Thymus (tissue), 11 donors: ENCODE results near the gene NRROS. TPM values are rescaled to one million over a fixed set of nuclear protein-coding genes. Genes with fewer than 3 reads are reported as not detected.

ENCODE experiments used
- DNase-seq, 9 donors: peaks; one replicate each; pipeline ENCODE4 v3.0.0-alpha.2; 2013; ENCODE audit warnings: low spot score in 9 of 9, low read depth in 6 of 9, missing footprints in 1 of 9
- H3K27ac ChIP-seq, 2 donors: one replicate each; pipeline ENCODE4 v1.5.1; 2013; ENCODE audit warnings: control low read depth in 1 of 2, low read depth in 1 of 2, low read length in 1 of 2, mild to moderate bottlenecking in 1 of 2, moderate library complexity in 1 of 2
- H3K27me3 ChIP-seq, 2 donors: one replicate each; pipeline ENCODE4 v1.5.1; 2013; ENCODE audit warnings: low read length in 1 of 2; ENCODE audit not compliant: control insufficient read depth in 2 of 2, insufficient read depth in 1 of 2
- H3K36me3 ChIP-seq, 2 donors: one replicate each; pipeline ENCODE4 v1.5.1; 2013; ENCODE audit warnings: low read length in 1 of 2, mild to moderate bottlenecking in 1 of 2, moderate library complexity in 1 of 2; ENCODE audit not compliant: control insufficient read depth in 2 of 2, insufficient read depth in 2 of 2
- H3K4me1 ChIP-seq, 2 donors: one replicate each; pipeline ENCODE4 v1.5.1; 2013; ENCODE audit warnings: low read length in 2 of 2; ENCODE audit not compliant: control insufficient read depth in 2 of 2, insufficient read depth in 2 of 2
- H3K4me3 ChIP-seq, 2 donors: one replicate each; pipeline ENCODE4 v1.5.1; 2013; ENCODE audit warnings: low read length in 2 of 2, control low read depth in 1 of 2, mild to moderate bottlenecking in 1 of 2
- H3K9me3 ChIP-seq, 2 donors: one replicate each; pipeline ENCODE4 v1.5.1; 2013; ENCODE audit warnings: low read length in 1 of 2, mild to moderate bottlenecking in 1 of 2; ENCODE audit not compliant: control insufficient read depth in 2 of 2, insufficient read depth in 1 of 2
- WGBS: extraction: QIAGEN DNeasy Blood & Tissue Kit; methylation state at CpG from one replicate; pipeline ENCODE4 v1.1.7; 2013; 5-methylcytosine and 5-hydroxymethylcytosine counted together
- polyA plus RNA-seq: library from polyadenylated mRNA; stranded (reverse); fragments of 200-250 nt; gene quantifications from one replicate; pipeline ENCODE4 v1.2.3, GENCODE V29; 2013
- total RNA-seq: library from RNA; stranded (reverse); fragments of 120-200 nt; gene quantifications from one replicate; pipeline ENCODE4 v1.2.4, GENCODE V29; 2013
- donor health status: healthy.

NRROS gene
- total and polyA plus RNA-seq, 2 donors, result 5.2 to 6.3 TPM

DNA sequence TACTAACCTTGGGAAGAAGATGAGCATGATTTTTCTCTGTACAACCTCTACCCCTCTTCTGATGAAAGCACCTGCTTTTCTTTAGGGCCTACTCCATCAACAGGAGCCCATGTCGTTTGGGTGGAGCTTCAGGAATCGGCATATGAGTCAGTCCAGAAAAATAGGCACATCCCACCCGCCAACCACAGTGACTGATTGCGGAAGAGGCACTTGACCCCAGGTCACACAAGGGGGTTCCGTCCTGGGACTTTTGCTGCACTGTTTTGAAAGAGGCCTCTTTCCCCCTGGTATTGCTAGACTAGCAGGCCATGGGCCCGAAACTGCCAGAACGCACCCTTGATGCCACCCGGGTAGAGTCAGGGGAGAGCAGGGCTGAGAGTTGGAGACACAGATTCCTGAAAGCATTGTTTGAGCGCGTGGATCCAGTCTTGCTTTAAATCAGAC, 19.3 kb upstream of the NRROS start:
- Histone ChIP-seq H3K27me3 (no peaks in the 10 kb centered on the region), H3K27ac (peak overlapping the region in 1 of 2 donors; percentile 74), H3K4me3 (no peak overlapping the region), H3K9me3 (no peaks in the 10 kb centered on the region), H3K36me3 (no peaks in the 10 kb centered on the region), H3K4me1 (peaks cover 11 to 52% of the 10 kb centered on the region in 2 donors)
- 90% methylated on average over 10 of the region's 10 CpGs for WGBS
- peak in 1 of 9 donors; percentile 39 for DNase-seq

- H3K36me3 ChIP-seq, result no peaks in the 10 kb centered on the region
- WGBS, result 83% methylated on average over 2 of the region's 2 CpGs
- H3K27me3 ChIP-seq, result no peaks in the 10 kb centered on the region
- no peak overlapping the region for H3K4me3 ChIP-seq
- no peaks in the 10 kb centered on the region for H3K9me3 ChIP-seq
- no peak for DNase-seq
- H3K27ac ChIP-seq, result no peak overlapping the region
- H3K4me1 ChIP-seq, result peaks cover 11 to 57% of the 10 kb centered on the region in 2 donors
Measured at GRCh38 chr3:196620684-196621083, 18.8 kb upstream of the NRROS start.

DNA sequence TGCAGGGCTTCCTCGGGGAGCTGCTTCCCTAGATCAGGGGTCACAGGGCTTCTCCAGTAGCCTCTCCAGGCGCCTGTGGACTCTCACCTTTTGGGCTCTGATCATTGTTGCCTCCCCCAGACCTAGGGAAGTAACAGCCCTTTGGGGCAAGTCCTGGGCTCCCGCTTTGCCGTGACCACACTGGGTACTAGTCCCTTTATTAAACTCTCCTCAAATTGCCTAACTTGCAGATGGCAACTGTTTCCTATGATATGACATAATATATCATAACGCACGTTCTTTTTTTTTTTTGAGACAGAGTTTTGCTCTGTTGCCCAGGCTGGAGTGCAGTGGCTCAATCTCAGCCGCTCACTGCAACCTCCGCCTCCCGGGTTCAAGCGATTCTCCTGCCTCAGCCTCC, 17.9 kb upstream of the NRROS start:
- H3K9me3 ChIP-seq, result no peaks in the 10 kb centered on the region
- H3K27ac ChIP-seq, result no peak overlapping the region
- H3K4me1 ChIP-seq, result peaks cover 11 to 63% of the 10 kb centered on the region in 2 donors
- no peaks in the 10 kb centered on the region for H3K36me3 ChIP-seq
- H3K4me3 ChIP-seq, result no peak overlapping the region
- no peaks in the 10 kb centered on the region for H3K27me3 ChIP-seq
- no peak for DNase-seq
- WGBS, result 97% methylated on average over 10 of the region's 10 CpGs

GRCh38 chr3:196624067-196624790, 15.3 kb upstream of the NRROS start:
- no peaks in the 10 kb centered on the region for H3K36me3 ChIP-seq
- H3K4me3 ChIP-seq, result peak overlapping the region; percentile 8 to 25
- peaks cover 11 to 69% of the 10 kb centered on the region in 2 donors for H3K4me1 ChIP-seq
- no peaks in the 10 kb centered on the region for H3K27me3 ChIP-seq
- H3K9me3 ChIP-seq, result no peaks in the 10 kb centered on the region
- 24% methylated on average over 12 of the region's 12 CpGs for WGBS
- DNase-seq, result peak in 2 of 9 donors; percentile 66 to 82
- H3K27ac ChIP-seq, result peak overlapping the region; percentile 75 to 82

DNA sequence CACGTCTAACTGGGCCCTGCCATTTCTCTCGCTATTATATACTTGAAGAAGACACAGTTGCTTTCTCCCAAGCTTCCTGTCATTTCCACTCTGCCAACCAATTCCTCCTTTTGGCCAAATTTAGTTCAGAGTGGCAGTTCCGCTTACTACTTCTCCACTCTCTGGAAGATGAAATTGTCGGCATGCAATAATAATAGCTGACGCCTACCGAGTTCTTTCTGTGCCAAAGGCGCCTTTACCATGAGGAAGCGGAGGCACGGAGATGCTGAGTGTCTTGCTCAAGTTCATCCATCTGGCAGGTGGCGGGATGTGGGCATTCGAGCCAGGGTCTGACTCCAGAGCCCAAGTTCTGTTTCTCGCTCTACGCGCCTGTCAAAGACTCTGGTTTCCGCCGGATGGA, 14.6 kb upstream of the NRROS start:
- Histone ChIP-seq H3K4me1 (peaks cover 12 to 71% of the 10 kb centered on the region in 2 donors), H3K4me3 (no peak overlapping the region), H3K27ac (peak overlapping the region; percentile 75 to 82), H3K9me3 (no peaks in the 10 kb centered on the region), H3K27me3 (no peaks in the 10 kb centered on the region), H3K36me3 (no peaks in the 10 kb centered on the region)
- no peak for DNase-seq
- WGBS, result 90% methylated on average over 16 of the region's 16 CpGs

GRCh38 chr3:196625331-196625730, 14.2 kb upstream of the NRROS start:
- DNase-seq, result no peak
- no peaks in the 10 kb centered on the region for H3K9me3 ChIP-seq
- H3K27ac ChIP-seq, result peak overlapping the region in 1 of 2 donors; percentile 82
- H3K4me3 ChIP-seq, result no peak overlapping the region
- WGBS, result 96% methylated on average over 6 of the region's 6 CpGs
- H3K36me3 ChIP-seq, result no peaks in the 10 kb centered on the region
- H3K27me3 ChIP-seq, result no peaks in the 10 kb centered on the region
- peaks cover 15 to 71% of the 10 kb centered on the region in 2 donors for H3K4me1 ChIP-seq

GRCh38 chr3:196627918-196628231, 11.6 kb upstream of the NRROS start:
- H3K27me3 ChIP-seq, result no peaks in the 10 kb centered on the region
- no peaks in the 10 kb centered on the region for H3K36me3 ChIP-seq
- H3K4me3 ChIP-seq, result no peak overlapping the region
- 97% methylated on average over 8 of the region's 8 CpGs for WGBS
- no peak overlapping the region for H3K27ac ChIP-seq
- H3K4me1 ChIP-seq, result peaks cover 27 to 79% of the 10 kb centered on the region in 2 donors
- H3K9me3 ChIP-seq, result no peaks in the 10 kb centered on the region
- DNase-seq, result no peak

GRCh38 chr3:196629228-196629627, 10.3 kb upstream of the NRROS start:
- Histone ChIP-seq H3K4me1 (peaks cover 29 to 82% of the 10 kb centered on the region in 2 donors), H3K27ac (peak overlapping the region in 1 of 2 donors; percentile 98)
- DNase-seq, result no peak

GRCh38 chr3:196631682-196632045, 7.8 kb upstream of the NRROS start:
- Histone ChIP-seq H3K4me3 (peak overlapping the region; percentile 51 to 72), H3K9me3 (peaks cover 0 to 4% of the 10 kb centered on the region in 2 donors), H3K27ac (peak overlapping the region; percentile 92 to 98), H3K27me3 (no peaks in the 10 kb centered on the region), H3K36me3 (no peaks in the 10 kb centered on the region), H3K4me1 (peaks cover 30 to 82% of the 10 kb centered on the region in 2 donors)
- 2% methylated on average over 5 of the region's 5 CpGs for WGBS
- peak in 1 of 9 donors; percentile 58 for DNase-seq

More at GRCh38 chr3:196629228-196629627, 10.3 kb upstream of the NRROS start:
- Histone ChIP-seq H3K27me3 (no peaks in the 10 kb centered on the region), H3K4me3 (no peak overlapping the region), H3K36me3 (no peaks in the 10 kb centered on the region), H3K9me3 (no peaks in the 10 kb centered on the region)
- WGBS, result 72% methylated on average over 2 of the region's 2 CpGs
